HG03066 (cell line): ENCODE results near the gene CPSF3.
A peak's percentile ranks its signal among the peaks of the same experiment; 100 is the strongest.

Experiments used
- ATAC-seq: cut with Tn5 transposase; IDR thresholded peaks from one replicate; pipeline ENCODE4 v1.9.1; 2021; ENCODE audit warnings: low read depth; ENCODE audit not compliant: unreplicated experiment

The CPSF3 gene

DNA sequence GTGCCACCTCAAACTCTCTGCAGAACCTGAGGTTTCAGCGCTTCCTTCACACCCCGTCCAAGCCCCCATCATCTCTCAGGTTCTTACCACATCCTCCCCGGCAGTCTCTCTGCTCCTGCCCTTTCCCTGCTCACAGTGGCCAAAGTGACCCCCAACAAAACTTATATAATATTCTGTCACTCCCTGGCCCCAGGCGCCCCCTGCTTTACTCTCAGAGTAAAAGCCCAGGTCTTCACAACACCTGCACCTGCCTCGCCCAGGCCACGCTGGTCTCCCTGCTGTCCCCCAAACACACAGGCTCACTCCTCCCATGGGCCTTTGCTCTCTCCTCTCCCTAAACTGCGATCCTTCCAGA is 6.5 kb upstream of the CPSF3 start:
- ATAC-seq, result no peak

GRCh38 chr2:9417725-9418124 is 5.7 kb upstream of the CPSF3 start:
- ATAC-seq, result no peak

DNA sequence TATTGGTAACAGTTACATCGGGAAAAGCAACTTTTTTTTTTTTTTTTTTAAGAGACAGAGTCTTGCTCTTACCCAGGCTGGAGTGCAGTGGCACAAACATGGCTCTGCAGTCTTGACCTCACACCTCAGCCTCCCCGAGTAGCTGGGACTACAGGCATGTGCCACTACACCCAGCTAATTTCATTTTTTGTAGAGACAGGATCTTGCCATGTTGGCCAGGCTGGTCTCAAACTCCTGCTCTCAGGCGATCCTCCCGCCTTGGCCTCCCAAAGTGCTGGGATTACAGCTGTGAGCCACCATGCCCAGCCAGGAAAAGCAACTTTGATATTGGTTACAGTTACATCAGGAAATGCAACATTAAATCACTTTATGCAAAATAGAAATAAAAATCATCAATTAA is 4.7 kb upstream of the CPSF3 start:
- ATAC-seq, result no peak

- no peak for ATAC-seq
These were observed 3.9 kb upstream of the CPSF3 start for GRCh38 chr2:9419541-9419940.

DNA sequence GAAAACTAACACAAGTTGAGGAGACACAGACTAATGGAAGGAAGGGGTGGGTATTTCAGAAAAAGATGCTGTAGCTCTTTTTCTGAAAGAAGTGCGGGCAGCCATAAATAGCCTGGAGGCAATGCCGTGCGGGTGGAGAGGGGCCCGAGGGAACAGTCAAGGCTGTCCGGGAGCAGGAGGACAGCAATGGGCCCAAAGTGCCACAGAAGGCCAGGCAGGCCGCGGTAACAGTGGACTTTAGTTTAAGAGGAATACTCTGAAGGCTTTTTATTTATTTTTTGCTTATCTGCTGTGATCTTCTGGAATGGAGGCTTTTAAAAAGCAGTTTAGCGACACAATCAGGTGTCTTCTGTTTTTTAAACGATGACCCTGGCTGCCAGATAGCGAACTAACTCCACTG is 3.0 kb upstream of the CPSF3 start:
- ATAC-seq, result no peak

DNA sequence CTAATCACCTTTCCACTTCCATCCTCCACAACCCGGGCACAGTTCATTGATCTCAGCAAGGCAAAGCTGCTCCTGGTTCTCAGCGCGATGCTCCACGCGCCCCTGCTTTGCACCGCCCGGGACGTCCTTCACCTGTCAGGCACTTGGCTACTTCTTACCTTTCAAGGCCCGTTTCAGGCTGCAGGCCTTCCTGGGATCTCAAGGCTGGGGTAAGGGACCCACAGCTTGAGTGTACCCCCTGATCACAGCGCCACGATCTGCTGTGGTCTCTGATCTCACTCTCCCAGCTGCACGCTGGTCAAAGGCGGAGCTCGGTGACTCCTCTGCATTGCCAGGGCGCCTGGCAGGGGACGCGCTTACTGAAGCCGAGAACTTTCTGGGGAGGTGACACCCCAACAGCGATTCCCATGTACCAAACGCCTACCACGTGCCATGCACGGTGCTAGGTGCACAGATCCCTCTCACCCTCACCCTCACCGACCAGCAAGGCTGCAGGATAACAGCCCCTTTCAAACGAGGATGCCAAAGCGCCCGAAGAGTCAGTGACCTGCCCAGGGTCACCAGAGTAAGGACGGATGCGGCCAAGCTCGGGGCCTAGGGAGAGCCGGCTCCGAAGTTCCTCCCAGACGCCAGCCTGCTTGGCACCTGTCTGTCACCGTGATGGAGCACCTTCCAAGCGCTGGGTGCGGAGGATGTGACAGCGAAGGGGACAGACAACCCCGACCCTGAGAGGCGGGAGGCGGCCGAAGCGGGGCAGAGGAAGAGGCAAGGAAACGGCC is 944 bp upstream of the CPSF3 start:
- ATAC-seq, result peak; percentile 30

DNA sequence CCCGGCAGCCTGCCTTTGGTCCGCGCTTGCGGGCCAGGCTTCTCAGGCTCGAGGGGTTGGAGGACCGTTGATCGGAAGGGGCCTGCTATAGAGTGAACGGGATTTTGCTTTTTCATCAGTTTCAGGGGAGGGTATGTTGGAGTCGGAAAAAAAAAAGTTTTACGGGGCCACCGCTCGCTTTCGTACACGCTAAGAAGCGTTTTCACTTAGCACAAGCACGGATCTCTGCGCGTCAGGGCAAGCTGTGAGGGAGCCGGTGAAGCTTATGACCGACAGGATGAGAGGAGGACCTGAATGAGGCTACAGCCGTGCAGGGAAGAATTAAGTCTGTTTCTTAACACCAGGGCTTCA is 443 bp downstream of the CPSF3 start:
- ATAC-seq, result peak; percentile 4

DNA sequence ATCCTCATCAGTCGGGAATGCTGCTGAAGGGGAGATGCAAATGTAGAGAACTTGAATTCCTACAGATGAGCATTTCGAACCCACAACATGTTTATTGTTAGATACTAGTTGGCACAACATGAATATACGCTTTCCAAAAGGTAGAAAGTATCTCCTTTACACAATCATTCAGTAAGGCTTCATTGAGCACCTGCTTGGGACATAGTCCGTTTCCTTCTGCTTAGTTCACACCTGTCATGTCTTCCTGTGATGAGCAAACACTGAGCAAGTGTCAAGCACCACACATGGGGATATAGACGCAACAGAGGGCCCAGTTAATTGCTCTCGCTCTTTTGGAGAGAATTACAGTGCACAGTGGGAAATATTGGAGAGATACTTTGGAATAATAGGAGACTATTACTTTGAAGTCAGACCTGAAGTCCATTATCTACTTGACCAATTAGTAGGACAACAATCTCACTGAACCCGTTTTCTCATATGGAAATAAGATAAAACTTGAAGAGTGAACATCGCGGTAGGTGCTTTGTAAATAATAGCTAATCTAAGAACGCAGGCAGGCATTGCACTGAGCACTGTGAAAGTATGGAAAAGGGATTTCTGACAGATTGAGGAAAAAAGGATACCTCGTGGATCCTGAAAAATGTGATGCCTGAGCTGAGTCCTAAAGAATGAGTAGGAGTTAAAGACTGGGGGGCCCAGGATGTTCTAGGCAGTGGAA is 1.2 kb downstream of the CPSF3 start:
- ATAC-seq, result no peak

DNA sequence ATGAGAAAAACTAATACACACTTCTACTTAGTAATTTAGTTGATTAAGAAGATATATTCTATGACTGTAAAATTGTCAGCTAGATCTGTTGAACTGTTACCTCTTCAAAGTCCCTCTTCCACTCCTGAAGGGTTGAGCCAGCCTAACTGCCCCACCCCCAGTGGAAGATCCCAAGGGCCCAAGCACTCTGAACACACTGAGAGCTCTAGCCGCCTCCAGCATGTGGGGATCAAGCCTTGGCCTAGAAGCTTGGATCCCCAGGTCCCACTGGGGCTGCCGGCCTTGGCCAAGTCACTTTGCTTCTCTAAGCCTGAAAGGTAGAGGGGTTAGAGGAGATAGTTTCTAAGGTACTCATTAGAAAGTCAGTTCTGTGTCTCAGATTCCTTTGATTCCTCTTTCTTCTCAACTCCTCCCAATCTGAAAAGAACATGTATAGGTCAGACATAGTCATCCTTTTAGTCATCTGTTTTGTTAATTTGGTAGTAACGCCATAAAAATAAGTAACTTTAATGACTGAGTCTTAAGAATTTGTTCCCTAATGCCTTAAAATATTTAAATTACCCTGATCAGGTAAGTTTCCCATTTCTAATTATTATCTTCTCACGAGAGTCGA is 5.6 kb downstream of the CPSF3 start:
- ATAC-seq, result no peak

GRCh38 chr2:9430316-9431293 is 7.2 kb downstream of the CPSF3 start:
- no peak for ATAC-seq

- ATAC-seq, result no peak
These were observed 11.0 kb downstream of the CPSF3 start for GRCh38 chr2:9434489-9434888.

DNA sequence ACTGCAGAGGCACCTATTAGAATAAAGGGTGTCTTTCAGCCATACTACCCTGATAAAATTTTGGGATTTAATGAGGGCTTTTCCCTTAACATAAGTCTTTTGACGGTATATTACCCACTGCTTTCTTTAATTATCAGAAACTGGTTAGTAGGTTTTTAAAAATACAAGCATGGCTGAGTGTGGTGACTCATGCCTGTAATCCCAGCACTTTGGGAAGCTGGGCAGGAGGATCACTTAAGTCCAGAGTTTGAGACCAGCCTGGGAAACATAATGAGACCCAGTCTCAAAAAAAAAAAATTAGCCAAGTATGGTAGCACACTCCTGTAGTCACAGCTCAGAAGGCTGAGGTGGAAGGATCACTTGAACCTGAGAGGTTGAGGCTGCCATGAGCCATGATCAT is 16.1 kb downstream of the CPSF3 start:
- no peak for ATAC-seq

- ATAC-seq, result no peak
These were observed 16.7 kb downstream of the CPSF3 start for GRCh38 chr2:9440058-9440727.

DNA sequence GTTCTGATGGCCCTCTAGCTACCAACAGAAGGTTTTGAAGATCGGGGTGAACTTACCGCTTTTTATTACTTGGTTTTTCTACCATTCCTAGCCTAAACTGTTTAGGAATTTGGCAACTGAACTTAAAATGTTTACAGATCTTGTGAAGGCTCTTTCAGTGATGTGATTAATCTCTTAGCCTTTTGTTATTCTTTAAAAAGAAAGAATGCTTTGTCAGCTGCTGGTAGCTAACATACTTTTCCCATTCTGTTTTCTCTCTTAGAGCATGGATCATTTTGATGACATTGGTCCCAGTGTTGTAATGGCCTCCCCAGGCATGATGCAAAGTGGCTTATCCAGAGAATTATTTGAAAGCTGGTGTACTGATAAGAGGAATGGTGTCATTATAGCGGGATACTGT is 18.1 kb downstream of the CPSF3 start:
- ATAC-seq, result no peak

DNA sequence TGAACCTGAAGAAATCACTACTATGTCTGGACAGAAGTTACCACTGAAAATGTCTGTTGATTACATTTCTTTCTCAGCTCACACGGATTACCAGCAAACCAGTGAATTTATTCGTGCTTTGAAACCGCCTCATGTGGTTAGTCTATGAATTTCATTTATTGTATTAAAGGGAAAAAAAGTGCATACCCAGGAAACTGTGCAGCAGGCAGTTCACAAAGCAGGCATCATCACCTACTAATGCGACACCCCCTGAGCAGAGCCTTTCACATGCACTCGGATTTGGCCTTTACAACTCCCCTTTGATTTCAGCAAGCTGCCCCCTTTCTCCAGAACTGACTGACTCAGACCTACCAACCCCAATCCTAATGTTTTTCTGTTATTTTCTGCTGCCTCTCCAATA is 20.1 kb downstream of the CPSF3 start:
- no peak for ATAC-seq

GRCh38 chr2:9445089-9445488 is 21.6 kb downstream of the CPSF3 start:
- ATAC-seq, result no peak

DNA sequence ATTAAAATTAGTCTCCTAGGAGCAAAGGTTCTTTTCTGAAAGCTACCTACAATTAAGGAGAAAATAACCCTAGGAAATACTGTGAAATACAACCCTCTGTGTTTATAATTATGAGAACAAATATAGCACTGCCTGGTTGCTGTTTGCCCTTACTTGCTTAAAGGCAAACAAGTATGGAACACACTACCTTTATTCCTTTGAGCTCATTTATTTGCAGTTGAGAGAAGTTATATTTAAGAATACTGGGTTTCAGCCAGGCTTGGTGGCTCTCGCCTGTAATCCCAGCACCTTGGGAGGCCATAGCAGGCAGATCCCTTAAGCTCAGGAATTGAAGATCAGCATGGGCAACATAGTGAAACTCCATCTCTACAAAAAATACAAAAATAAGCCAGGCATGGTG is 27.8 kb downstream of the CPSF3 start:
- no peak for ATAC-seq

DNA sequence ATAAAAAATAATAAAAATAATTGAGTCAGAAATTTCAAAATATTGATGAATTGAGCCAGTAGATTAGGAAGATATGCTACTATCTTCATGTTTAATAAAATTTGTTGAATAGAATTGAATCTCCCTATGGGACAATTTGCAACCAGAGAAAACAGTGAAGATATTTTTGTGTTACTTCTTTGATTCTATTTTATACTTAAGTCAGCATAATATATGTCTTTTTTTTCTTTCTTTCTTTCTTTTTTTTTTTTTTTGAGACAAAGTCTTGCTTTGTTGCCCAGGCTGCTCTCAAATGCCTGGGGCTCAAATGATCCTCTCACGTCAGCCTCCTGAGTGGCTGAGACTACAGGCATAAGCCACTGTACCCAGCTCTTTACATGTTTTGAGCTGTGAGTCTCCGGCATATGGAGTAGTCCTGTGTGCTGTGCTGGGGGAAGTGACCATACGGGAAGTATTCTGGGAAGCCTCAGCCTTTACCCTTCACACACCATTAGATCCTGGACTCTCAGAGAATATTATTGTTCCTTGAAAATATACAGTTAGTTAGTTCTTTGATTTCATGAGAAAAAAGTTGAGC is 37.1 kb downstream of the CPSF3 start:
- no peak for ATAC-seq

- ATAC-seq, result no peak
These were observed 37.6 kb downstream of the CPSF3 start for GRCh38 chr2:9461079-9461478.

- ATAC-seq, result no peak
These were observed 38.9 kb downstream of the CPSF3 start for GRCh38 chr2:9462313-9462712.
